ENCODE measurements around the gene OSTF1.

Gene OSTF1

GRCh38 chr9:75128535-75128934 lies 40.2 kb downstream of the OSTF1 start:
- no peak for DNase-seq

GRCh38 chr9:75130172-75130571 lies 41.9 kb downstream of the OSTF1 start:
- DNase-seq, result no peak

DNA sequence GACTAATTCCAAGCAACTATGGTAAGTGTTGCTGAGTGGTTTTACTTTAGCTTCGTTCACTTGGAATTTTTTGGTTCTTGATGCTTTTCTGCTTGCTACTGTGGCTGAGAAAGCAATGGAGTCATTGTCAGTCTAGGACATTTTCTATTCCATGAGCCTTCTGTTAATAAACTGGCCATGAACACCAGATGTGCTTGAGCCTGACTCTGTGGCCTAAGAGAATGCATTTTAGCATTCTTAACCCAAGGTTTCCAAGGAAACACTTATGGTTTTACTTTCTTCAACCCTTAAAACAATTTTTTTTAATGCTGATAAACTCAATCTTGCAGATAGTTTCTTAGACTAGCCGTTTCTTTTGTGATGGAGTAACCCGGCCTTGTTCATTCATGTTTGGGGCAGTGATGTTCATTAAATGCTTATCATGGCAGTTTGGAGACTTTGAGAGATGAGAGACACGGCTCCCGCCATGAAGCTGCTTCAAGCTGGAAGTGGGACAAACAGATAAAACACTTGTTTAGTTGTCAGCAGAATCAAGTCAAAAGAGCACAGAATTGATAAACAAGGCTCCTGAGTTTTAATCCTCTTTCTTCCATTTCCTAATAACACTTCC lies 42.4 kb downstream of the OSTF1 start:
- no peak for DNase-seq

- no peak for DNase-seq
These were observed 43.4 kb downstream of the OSTF1 start for GRCh38 chr9:75131700-75132099.

GRCh38 chr9:75132244-75132643 lies 43.9 kb downstream of the OSTF1 start:
- DNase-seq, result no peak

DNA sequence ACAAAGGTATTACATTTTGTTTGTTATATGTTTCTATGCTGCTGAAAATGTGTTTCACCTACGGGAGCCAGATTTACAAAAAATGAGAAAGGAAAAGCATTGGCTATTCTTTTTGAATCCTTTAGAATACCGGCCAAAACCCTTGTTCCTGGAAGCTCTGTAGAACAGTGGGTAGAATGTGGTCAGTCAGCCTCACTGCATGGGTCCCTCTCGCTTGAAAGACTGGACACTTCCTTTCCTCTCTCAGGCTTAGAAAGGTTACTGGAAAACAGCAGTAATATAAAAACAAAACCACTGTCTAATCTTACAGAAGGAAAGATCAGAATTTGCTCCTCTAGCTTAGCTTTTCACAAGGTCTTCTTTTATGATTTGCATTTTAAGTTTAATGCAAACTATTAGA lies 45.1 kb downstream of the OSTF1 start:
- DNase-seq, result no peak

GRCh38 chr9:75134495-75134894 lies 46.2 kb downstream of the OSTF1 start:
- DNase-seq, result no peak

DNA sequence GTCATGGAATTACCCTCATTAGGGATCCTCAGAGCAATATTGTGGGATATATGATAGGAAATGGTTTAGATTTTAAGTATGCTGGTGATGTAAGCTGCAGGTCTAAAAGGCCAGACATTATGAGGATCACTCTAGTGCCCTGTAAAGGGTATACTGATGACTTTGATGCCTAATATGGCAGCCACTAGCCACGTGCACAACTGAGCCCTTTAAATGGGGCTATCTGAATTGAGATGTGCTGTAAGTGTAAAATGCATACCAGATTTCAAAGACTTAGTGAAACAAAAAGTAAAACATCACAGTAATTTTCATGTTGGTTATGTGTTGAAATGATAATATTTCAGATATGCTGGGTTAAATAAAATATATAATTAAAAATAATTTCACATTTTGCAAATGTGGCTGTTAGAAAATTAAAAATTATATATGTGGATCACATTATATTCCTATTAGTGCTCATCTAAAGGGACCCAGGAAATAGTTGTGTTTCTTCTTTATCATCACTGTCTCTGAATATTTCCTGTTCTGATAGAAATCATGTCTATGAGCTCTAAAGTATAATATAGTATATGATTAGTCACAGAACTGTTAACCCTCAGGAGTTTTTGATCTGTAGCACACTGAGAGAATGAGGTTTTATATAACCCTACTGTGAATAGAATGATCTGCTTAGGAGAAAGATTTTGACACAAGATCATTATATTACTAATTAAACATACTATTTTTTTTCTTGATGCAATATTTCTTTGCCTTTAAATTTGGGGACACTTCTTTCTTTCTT lies 50.1 kb downstream of the OSTF1 start:
- DNase-seq, result no peak

DNA sequence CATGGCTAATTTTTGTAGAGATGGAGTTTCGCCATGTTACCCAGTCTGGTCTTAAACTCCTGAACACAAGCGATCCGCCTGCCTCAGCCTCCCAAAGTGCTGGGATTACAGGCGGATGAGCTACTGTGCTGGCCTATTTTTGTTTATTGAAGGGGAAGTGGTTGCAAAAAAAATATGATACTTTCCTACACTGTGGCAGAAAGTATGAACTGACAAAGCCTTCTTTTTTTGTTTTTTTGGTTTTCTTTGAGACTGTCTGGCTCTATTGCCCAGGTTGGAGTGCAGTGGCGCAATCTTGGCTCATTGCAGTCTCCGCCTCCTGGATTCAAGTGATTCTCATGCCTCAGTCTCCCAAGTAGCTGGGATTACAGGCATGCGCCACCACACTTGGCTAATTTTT lies 50.9 kb downstream of the OSTF1 start:
- DNase-seq, result no peak

DNA sequence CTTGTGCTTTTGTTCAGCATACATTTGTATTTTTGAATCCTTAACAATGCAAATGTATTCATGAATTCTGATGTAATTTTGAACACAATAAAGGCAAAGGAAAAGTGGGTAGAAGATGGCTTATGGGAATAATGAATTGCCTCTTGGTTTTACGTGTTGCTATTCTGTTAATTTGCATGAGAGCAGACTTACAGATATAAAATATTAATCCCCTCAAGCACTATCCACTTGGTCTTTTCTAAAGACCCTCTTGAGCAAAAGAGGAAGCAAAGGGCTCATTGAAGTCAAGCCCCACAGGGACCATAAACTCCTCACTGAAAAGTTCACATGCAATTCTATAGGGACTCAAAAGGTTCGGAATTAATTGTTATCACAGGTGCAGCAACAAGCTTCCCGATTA lies 51.9 kb downstream of the OSTF1 start:
- no peak for DNase-seq

DNA sequence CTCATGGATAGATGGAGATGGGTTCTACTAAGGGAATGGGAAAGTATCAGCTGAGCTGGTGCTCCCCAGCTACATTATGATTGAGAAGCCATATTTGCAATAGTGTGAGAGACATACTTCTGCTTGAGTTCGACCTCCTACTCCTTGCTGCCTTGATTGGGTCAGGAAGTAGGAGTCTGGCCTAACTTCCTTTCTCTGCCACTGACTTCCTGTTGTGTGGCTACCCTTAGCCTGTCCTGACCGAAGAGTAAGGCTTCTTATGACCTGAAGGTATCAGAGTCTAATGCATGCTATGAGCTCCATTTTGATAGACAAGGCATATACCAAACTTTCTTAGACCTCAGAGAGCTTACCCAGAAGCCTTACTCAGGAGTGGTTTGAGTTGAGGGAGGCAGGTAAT lies 53.9 kb downstream of the OSTF1 start:
- no peak for DNase-seq

GRCh38 chr9:75146229-75146628 lies 57.9 kb downstream of the OSTF1 start:
- no peak for DNase-seq

DNA sequence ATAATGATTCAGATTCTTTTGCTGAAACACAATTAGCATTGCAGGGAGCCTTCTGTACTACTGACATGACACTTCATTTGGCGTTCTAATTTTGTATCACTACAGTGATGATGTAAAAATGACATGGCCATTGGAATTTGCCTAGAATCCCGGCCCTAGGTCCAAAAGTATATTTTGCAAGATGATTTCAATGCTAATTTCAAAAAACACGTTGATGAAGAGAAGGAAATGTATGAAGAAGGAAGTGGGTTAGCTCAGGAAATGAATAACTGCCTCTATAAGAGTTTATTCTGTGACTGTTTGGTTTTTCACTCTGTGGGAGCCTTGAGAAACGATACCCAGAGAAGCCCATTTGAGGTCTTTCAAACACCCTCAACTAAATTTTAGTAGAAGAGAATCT lies 59.3 kb downstream of the OSTF1 start:
- DNase-seq, result no peak

GRCh38 chr9:75148561-75148960 lies 60.2 kb downstream of the OSTF1 start:
- DNase-seq, result peak; percentile 9

DNA sequence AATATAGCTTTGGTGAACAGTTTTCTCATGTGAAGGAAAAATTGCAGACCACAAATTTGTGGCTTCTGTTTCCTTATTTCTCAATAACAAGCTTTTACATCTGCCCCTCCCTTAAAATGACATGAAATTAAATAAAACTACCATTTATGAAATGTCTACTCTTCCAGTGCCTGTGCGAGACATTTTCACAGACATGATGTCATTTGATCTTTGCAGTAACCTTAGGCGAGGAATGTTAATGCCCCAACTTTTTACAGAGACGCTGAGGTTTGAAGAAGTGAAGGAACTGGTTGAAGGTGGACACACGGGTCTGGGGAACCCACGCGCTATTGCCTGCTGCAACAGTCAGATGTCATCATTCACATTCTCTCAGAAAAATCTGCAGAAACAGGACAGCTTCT lies 61.5 kb downstream of the OSTF1 start:
- no peak for DNase-seq

- no peak for DNase-seq
These were observed 62.2 kb downstream of the OSTF1 start for GRCh38 chr9:75150512-75150911.

DNA sequence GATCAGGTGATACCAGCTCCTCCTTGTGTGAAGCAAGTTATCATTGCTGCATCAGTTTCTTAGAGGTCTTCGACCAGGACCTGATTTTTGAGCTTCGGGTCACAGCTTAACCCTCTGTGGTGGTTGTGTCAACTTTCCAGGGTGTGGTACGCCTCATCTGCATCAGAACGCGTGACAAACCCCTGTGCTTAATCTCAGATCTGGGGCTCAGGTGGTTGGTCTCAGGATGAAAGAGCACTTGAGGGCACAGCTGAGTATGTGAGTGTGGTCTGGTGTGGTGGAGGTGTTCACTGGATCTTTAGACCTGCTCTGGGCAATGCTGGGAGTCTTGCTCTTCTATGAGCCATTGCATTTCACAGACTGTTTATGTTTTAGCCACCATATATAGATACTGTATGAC lies 64.1 kb downstream of the OSTF1 start:
- DNase-seq, result peak; percentile 52

GRCh38 chr9:75156858-75157257 lies 68.5 kb downstream of the OSTF1 start:
- DNase-seq, result no peak

DNA sequence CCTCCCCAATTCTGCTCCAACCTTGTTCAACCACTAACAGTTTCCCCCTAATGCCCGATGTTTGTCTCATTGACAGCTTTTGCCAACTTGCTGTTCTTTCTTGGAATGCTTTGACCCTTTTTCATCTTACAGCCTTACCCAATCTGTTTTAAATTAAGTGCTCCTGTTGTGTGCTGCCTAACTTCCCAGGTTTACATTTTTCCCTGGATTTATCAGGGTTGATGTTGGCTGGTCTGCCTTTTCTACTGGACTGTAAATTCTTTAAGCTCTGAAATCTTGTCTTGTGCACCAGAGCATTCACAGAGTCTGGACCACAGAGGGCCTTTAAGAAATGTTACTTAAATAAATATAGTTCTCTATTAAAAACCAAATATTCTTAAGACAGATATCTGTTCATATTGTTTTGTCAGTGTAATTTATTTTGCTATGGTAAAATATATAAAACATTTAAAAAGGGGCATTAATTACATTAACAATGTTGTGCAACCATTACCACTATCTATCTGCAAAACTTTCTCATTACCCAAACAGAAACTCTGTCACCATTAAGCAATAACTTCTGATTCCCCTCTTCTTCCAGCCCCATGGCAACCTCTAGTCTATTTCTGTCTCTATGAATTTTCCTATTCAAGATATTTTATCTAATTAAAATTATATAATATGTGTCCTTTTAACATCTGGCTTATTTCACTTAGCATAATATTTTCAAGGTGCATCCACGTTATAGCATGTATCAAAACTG lies 73.0 kb downstream of the OSTF1 start:
- no peak for DNase-seq

GRCh38 chr9:75163764-75164163 lies 75.5 kb downstream of the OSTF1 start:
- DNase-seq, result no peak

GRCh38 chr9:75164573-75164972 lies 76.3 kb downstream of the OSTF1 start:
- DNase-seq, result no peak

GRCh38 chr9:75167281-75167680 lies 79.0 kb downstream of the OSTF1 start:
- no peak for DNase-seq

GRCh38 chr9:75168270-75169178 lies 80.2 kb downstream of the OSTF1 start:
- no peak for DNase-seq

All from stimulated activated CD4-positive, alpha-beta T cell treated with anti-CD3 and anti-CD28 coated beads, Interleukin-4, amount 100 ng/mL, for 24 hours (primary cell).